Stimulated activated CD4-positive, alpha-beta T cell treated with anti-CD3 and anti-CD28 coated beads, Interleukin-4, amount 100 ng/mL, for 48 hours (primary cell): ENCODE data around the gene TRPC4AP.

ENCODE experiments used
- DNase-seq, 2 donors: peaks; one replicate each; pipeline ENCODE4 v3.0.0-alpha.2; 2020; ENCODE audit warnings: low read depth in 2 of 2

The TRPC4AP gene

GRCh38 chr20:35014537-35014936 is 78.1 kb downstream of the TRPC4AP start:
- no peak for DNase-seq

- no peak for DNase-seq
These were observed 78.9 kb downstream of the TRPC4AP start for GRCh38 chr20:35013421-35014411.

GRCh38 chr20:35012227-35013069 is 80.2 kb downstream of the TRPC4AP start:
- no peak for DNase-seq

- DNase-seq, result no peak
These were observed 80.9 kb downstream of the TRPC4AP start for GRCh38 chr20:35011589-35012226.

GRCh38 chr20:35010405-35011192 is 82.0 kb downstream of the TRPC4AP start:
- DNase-seq, result no peak

- no peak for DNase-seq
These were observed 82.8 kb downstream of the TRPC4AP start for GRCh38 chr20:35009665-35010328.

- no peak for DNase-seq
These were observed 83.9 kb downstream of the TRPC4AP start for GRCh38 chr20:35008411-35009342.

- DNase-seq, result no peak
These were observed 84.7 kb downstream of the TRPC4AP start for GRCh38 chr20:35007891-35008290.

- DNase-seq, result no peak
These were observed 85.2 kb downstream of the TRPC4AP start for GRCh38 chr20:35007413-35007812.

GRCh38 chr20:35006531-35006971 is 86.1 kb downstream of the TRPC4AP start:
- no peak for DNase-seq

GRCh38 chr20:35006009-35006408 is 86.6 kb downstream of the TRPC4AP start:
- DNase-seq, result no peak

GRCh38 chr20:35005463-35005961 is 87.1 kb downstream of the TRPC4AP start:
- DNase-seq, result no peak

- no peak for DNase-seq
These were observed 87.7 kb downstream of the TRPC4AP start for GRCh38 chr20:35004749-35005462.

- no peak for DNase-seq
These were observed 88.4 kb downstream of the TRPC4AP start for GRCh38 chr20:35004051-35004725.

- DNase-seq, result no peak
These were observed 89.2 kb downstream of the TRPC4AP start for GRCh38 chr20:35003211-35004031.

- no peak for DNase-seq
These were observed 90.0 kb downstream of the TRPC4AP start for GRCh38 chr20:35002426-35003210.
